ENCODE measurements around the gene CACNG3. TPM values are rescaled to one million over a fixed set of nuclear protein-coding genes. Genes with fewer than 3 reads are reported as not detected.

The CACNG3 gene
- total RNA-seq = not detected in 2 replicates

GRCh38 chr16:24255456-24256371 is at the start of gene CACNG3:
CACNG3 (plus strand) TSS chr16:24256335; CDS start chr16:24256755, 420 bp downstream.
- peak; percentile 9 for DNase-seq (ENCODE audit: low read depth)
- H3K4me3 ChIP-seq (ENCODE audit: low read depth, low read length) = no peak within 1 kb of the TSS
- TF ChIP-seq CTCF (IDR thresholded peaks at IDR 0.05; ENCODE audit: insufficient read depth, low read depth, low read length) = no peak

GRCh38 chr16:24206926-24207325 is 49.2 kb upstream of the CACNG3 start:
- DNase-seq (ENCODE audit: low read depth) = no peak
- no peak overlapping the region for H3K4me3 ChIP-seq (ENCODE audit: low read depth, low read length)
- TF ChIP-seq CTCF (IDR thresholded peaks at IDR 0.05; ENCODE audit: insufficient read depth, low read depth, low read length) = no peak

GRCh38 chr16:24208710-24209109 is 47.4 kb upstream of the CACNG3 start:
- H3K4me3 ChIP-seq (ENCODE audit: low read depth, low read length) = no peak overlapping the region
- no peak for DNase-seq (ENCODE audit: low read depth)
- no peak for TF ChIP-seq CTCF (IDR thresholded peaks at IDR 0.05; ENCODE audit: insufficient read depth, low read depth, low read length)

GRCh38 chr16:24214992-24215391 is 41.1 kb upstream of the CACNG3 start:
- TF ChIP-seq CTCF (IDR thresholded peaks at IDR 0.05; ENCODE audit: insufficient read depth, low read depth, low read length) = no peak
- no peak for DNase-seq (ENCODE audit: low read depth)
- H3K4me3 ChIP-seq (ENCODE audit: low read depth, low read length) = no peak overlapping the region

GRCh38 chr16:24216961-24217360 is 39.2 kb upstream of the CACNG3 start:
- no peak overlapping the region for H3K4me3 ChIP-seq (ENCODE audit: low read depth, low read length)
- TF ChIP-seq CTCF (IDR thresholded peaks at IDR 0.05; ENCODE audit: insufficient read depth, low read depth, low read length) = no peak
- DNase-seq (ENCODE audit: low read depth) = no peak

DNA sequence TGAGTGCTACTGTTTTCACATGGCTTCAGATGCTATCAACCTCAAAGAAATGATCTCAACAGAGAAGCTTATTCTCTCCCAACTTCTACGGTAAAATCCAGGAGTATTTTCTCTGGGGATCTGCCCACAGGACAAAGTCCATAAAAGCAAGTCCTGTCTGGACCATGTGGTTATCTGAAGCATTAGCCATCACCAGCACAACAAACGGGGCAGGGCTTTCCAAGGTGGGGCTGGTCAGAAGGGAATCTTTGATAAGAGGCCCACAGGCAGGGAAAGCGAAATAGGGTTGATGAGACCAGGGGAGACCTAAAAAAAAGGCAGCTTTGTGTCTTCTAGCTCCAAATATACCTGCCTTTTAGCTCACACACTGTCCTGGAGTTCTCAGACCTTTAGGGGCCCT is 38.7 kb upstream of the CACNG3 start:
- no peak for TF ChIP-seq CTCF (IDR thresholded peaks at IDR 0.05; ENCODE audit: insufficient read depth, low read depth, low read length)
- DNase-seq (ENCODE audit: low read depth) = no peak
- H3K4me3 ChIP-seq (ENCODE audit: low read depth, low read length) = no peak overlapping the region
